Measurements from ENCODE around the gene MAN1A2. TPM values are rescaled to one million over a fixed set of nuclear protein-coding genes. Genes with fewer than 3 reads are reported as not detected.
"Not testable (repeated sequence)": the region's sequence is repeated elsewhere in the genome, so short reads cannot be mapped to it uniquely, and the experiment has no call there.

MAN1A2 gene
- total RNA-seq, 1 donor from 2014 or later: 66.5 TPM

GRCh38 chr1:117347907-117348306, 19.3 kb upstream of the MAN1A2 start:
- Mint-ChIP-seq H3K4me3 (ENCODE audit: low read depth) (no peak overlapping the region), H3K4me1 (ENCODE audit: low read depth) (peaks cover 24% of the 10 kb centered on the region), H3K27ac (no peak overlapping the region), H3K9me3 (ENCODE audit: low read depth) (peaks cover 4% of the 10 kb centered on the region), H3K27me3 (no peaks in the 10 kb centered on the region), H3K36me3 (ENCODE audit: insufficient read depth) (no peaks in the 10 kb centered on the region)
- no peak for DNase-seq (ENCODE audit: low spot score, unreplicated experiment)
- TF ChIP-seq, protein P1, sequence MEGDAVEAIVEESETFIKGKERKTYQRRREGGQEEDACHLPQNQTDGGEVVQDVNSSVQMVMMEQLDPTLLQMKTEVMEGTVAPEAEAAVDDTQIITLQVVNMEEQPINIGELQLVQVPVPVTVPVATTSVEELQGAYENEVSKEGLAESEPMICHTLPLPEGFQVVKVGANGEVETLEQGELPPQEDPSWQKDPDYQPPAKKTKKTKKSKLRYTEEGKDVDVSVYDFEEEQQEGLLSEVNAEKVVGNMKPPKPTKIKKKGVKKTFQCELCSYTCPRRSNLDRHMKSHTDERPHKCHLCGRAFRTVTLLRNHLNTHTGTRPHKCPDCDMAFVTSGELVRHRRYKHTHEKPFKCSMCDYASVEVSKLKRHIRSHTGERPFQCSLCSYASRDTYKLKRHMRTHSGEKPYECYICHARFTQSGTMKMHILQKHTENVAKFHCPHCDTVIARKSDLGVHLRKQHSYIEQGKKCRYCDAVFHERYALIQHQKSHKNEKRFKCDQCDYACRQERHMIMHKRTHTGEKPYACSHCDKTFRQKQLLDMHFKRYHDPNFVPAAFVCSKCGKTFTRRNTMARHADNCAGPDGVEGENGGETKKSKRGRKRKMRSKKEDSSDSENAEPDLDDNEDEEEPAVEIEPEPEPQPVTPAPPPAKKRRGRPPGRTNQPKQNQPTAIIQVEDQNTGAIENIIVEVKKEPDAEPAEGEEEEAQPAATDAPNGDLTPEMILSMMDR (IDR thresholded peaks at IDR 0.05; ENCODE audit: unreplicated experiment): no peak

GRCh38 chr1:117352695-117353094, 14.6 kb upstream of the MAN1A2 start:
- H3K9me3 Mint-ChIP-seq (ENCODE audit: low read depth); H3K27me3 Mint-ChIP-seq; H3K36me3 Mint-ChIP-seq (ENCODE audit: insufficient read depth); H3K4me3 Mint-ChIP-seq (ENCODE audit: low read depth); H3K27ac Mint-ChIP-seq; DNase-seq (ENCODE audit: low spot score, unreplicated experiment): not testable (repeated sequence)
- H3K4me1 Mint-ChIP-seq (ENCODE audit: low read depth): peaks cover 15% of the 10 kb centered on the region

DNA sequence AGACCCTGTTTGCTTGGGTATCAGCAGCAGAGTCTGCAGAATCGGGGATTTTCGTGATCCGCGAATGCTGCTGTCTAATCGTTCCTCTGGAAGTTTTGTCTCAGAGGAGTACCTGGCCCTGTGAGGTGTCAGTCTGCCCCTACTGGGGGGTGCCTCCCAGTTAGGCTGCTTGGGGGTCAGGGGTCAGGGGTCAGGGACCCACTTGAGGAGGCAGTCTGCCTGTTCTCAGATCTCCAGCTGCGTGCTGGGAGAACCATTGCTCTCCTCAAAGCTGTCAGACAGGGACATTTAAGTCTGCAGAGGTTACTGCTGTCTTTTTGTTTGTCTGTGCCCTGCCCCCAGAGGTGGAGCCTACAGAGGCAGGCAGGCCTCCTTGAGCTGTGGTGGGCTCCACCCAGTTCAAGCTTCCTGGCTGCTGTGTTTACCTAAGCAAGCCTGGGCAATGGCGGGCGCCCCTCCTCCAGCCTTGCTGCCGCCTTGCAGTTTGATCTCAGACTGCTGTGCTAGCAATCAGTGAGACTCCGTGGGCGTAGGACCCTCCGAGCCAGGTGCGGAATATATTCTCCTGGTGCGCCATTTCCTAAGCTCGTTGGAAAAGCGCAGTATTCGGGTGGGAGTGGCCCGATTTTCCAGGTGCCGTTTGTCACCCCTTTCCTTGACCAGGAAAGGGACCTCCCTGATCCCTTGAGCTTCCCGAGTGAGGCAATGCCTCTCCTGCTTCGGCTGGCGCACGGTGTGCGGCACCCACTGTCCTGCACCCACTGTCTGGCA, 9.2 kb upstream of the MAN1A2 start:
- not testable (repeated sequence) for H3K4me3 Mint-ChIP-seq (ENCODE audit: low read depth); H3K27me3 Mint-ChIP-seq; H3K4me1 Mint-ChIP-seq (ENCODE audit: low read depth); H3K27ac Mint-ChIP-seq; H3K36me3 Mint-ChIP-seq (ENCODE audit: insufficient read depth); H3K9me3 Mint-ChIP-seq (ENCODE audit: low read depth); DNase-seq (ENCODE audit: low spot score, unreplicated experiment)

- H3K4me3 Mint-ChIP-seq (ENCODE audit: low read depth); H3K9me3 Mint-ChIP-seq (ENCODE audit: low read depth); H3K27me3 Mint-ChIP-seq; H3K27ac Mint-ChIP-seq; H3K36me3 Mint-ChIP-seq (ENCODE audit: insufficient read depth); DNase-seq (ENCODE audit: low spot score, unreplicated experiment): not testable (repeated sequence)
- H3K4me1 Mint-ChIP-seq (ENCODE audit: low read depth): peaks cover 11% of the 10 kb centered on the region
Observed at GRCh38 chr1:117358604-117358887, 8.7 kb upstream of the MAN1A2 start.

DNA sequence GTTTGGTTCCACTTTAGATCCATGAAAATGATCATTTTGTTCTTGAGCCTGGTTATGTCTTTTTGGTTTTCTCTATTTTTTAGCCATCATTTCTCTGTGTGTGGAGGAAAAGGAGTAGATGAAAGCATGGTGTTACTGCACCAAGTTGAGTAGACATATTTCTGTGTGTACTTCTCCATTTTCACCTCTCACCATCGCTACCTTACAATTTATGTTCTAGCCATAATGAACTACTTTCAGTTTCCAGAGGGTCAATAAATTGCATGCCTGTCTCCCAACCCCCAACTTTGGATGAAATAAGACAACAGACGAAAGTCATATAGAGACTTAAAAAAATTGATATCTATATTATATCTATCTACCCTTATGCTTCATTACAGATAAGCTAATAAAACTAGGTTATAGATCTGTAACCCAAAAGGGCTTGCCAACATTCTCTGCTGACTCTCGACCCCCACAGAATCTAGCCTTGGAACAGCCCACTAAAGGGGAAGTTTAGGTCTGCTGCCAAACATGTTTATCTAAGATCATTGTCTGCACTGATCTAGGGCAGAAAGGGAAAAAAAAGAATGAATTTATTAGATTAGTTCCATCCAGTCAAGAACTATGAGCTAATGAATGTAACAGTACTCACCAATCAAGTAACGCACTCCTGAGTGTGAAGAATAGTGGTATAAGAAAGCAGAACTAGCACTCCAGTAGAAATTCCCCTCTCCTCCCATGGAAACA, 7.5 kb upstream of the MAN1A2 start:
- H3K27ac Mint-ChIP-seq: no peak overlapping the region

DNA sequence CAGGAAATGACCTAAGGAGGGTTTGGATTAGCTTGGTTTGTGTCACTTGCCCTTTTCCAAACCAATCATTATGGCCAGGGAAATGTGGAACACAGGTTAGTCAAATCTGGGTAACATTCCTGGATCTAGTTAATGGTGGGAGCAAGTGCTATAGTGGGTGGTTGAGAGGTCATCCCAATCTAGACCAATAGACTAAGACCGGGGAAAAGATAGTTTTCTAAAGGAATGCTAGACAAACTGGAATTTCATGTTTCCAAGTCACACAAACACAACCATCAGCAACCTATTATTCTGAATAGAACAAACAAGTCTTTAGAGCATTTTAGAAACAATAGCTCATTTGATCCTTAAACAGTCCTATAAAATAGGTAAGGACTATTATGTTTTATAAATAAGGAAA, 4.3 kb upstream of the MAN1A2 start:
- Mint-ChIP-seq H3K9me3 (ENCODE audit: low read depth) (peaks cover 3% of the 10 kb centered on the region), H3K27ac (no peak overlapping the region), H3K27me3 (no peaks in the 10 kb centered on the region), H3K36me3 (ENCODE audit: insufficient read depth) (peaks cover 4% of the 10 kb centered on the region), H3K4me1 (ENCODE audit: low read depth) (peaks cover 28% of the 10 kb centered on the region), H3K4me3 (ENCODE audit: low read depth) (no peak overlapping the region)
- DNase-seq (ENCODE audit: low spot score, unreplicated experiment): no peak
- TF ChIP-seq, protein P1 (IDR thresholded peaks at IDR 0.05; ENCODE audit: unreplicated experiment): no peak

More for the DNA sequence above, 7.5 kb upstream of the MAN1A2 start:
- no peak for DNase-seq (ENCODE audit: low spot score, unreplicated experiment)
- Mint-ChIP-seq H3K27me3 (no peaks in the 10 kb centered on the region), H3K9me3 (ENCODE audit: low read depth) (peaks cover 3% of the 10 kb centered on the region), H3K4me1 (ENCODE audit: low read depth) (peaks cover 20% of the 10 kb centered on the region), H3K36me3 (ENCODE audit: insufficient read depth) (peaks cover 4% of the 10 kb centered on the region), H3K4me3 (ENCODE audit: low read depth) (no peak overlapping the region)
- TF ChIP-seq, protein P1 (IDR thresholded peaks at IDR 0.05; ENCODE audit: unreplicated experiment): no peak

All from progenitor cell of endocrine pancreas (in vitro differentiated cells).